ENCODE data around the gene AGAP6.
"Not testable (repeated sequence)": the region's sequence is repeated elsewhere in the genome, so short reads cannot be mapped to it uniquely, and the experiment has no call there.

The AGAP6 gene

DNA sequence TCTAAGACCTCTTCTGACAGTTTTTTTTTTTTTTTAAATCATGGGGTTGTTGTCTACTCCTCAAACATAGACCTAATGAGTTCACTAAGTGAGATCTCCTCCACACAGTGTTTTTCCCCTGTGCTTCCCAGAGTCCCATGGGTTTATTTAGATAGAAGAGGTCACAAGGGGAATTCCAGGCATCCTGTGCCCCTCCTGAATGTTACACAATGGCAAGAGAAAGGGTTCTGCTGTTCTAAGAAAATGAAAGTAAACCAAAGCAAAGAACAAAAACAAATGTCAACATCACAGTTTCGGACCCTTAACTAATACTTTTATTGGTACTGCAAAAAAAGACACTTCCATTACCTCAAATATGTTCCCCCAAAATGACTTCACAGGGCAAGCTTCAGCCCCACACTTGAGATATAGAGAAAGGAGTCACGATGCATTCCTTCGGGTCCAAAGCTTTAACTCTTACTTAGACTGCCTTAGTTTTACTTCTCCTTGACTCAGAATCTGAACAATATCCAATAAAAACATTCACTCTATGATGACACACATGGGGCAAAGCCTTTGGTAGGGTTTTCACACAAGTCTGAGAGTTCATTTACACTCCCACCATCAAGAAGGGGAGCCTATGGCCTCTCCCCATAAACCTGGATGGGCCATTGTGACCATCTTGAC is 63.9 kb downstream of the AGAP6 start:
- H3K27me3 Mint-ChIP-seq; H3K4me1 Mint-ChIP-seq (ENCODE audit: low read depth); intact Hi-C loops (cut with micrococcal nuclease); H3K36me3 Mint-ChIP-seq (ENCODE audit: low read depth); H3K9me3 Mint-ChIP-seq; H3K27ac Mint-ChIP-seq; H3K4me3 Mint-ChIP-seq: not testable (repeated sequence)

DNA sequence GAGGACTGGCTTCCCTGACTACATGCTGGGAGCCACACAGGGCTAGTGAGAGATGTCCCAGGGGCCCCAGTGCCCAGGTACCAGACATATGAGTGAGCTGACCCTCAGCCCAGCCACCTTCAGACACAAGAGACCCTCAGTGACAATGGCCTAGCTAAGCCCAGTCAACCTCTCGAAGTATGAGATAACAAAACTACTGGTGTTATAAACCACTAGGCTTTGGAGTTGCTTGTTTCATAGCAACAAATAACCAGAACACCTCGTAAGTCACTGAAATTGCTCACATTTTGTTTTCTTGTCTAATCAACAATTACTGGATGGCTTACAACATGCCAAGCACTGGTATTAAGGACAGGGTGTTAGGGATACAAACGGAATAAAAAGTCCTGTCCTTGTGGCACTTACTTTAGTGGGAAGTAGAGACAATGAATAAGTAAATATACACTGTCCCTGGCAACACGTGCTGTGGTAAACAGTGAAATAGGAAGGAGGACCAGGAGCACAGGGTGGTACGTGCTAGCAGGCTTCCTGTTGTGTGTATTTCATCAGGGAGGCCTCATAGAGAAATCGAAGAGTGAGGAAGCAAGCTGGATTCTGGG is 64.7 kb downstream of the AGAP6 start:
- H3K27me3 Mint-ChIP-seq; H3K9me3 Mint-ChIP-seq; H3K27ac Mint-ChIP-seq; H3K4me1 Mint-ChIP-seq (ENCODE audit: low read depth); H3K36me3 Mint-ChIP-seq (ENCODE audit: low read depth); H3K4me3 Mint-ChIP-seq; intact Hi-C loops (cut with micrococcal nuclease): not testable (repeated sequence)

GRCh38 chr10:50055494-50056292 is 67.5 kb downstream of the AGAP6 start:
- H3K4me1 Mint-ChIP-seq (ENCODE audit: low read depth); H3K9me3 Mint-ChIP-seq; H3K27me3 Mint-ChIP-seq; H3K36me3 Mint-ChIP-seq (ENCODE audit: low read depth); intact Hi-C loops (cut with micrococcal nuclease); H3K27ac Mint-ChIP-seq; H3K4me3 Mint-ChIP-seq: not testable (repeated sequence)

DNA sequence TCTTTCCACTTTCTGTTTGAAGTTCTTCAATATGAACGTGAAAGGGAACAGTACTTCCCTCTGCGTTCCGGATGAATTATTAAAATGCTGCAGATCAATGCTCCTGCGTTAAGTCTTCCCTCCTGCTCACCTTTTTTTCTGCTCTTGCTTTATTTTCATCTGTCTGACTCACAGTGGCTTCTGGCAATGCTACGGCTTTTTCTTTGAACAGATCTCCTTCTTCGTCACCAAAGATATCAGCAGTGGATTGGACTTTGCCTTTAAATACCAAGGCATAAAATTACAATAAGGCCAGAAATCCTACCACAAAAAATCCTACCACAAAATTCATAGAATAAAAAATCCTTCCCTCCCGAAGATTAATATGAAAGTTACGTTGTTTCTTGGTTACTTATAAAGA is 68.4 kb downstream of the AGAP6 start:
- intact Hi-C loops (cut with micrococcal nuclease); H3K36me3 Mint-ChIP-seq (ENCODE audit: low read depth); H3K27me3 Mint-ChIP-seq; H3K27ac Mint-ChIP-seq; H3K4me3 Mint-ChIP-seq; H3K9me3 Mint-ChIP-seq; H3K4me1 Mint-ChIP-seq (ENCODE audit: low read depth): not testable (repeated sequence)

DNA sequence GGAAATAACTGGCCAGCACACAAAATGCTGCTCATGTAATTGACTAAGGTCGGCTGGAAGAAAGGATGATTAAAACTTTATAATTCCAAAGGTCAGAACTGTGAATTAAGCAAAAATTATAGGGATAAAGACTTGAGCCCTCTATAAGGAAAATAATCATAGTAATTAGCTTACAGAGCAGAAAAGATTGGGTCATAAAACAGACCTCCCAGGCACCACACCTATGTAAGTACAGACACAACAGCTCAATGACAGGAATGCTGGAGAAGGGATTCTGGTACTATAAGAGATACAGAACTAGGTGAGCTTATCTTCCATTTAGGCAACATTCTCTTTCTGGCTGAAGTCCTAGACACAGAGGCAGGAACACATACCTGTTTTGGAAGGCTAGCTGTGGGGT is 70.5 kb downstream of the AGAP6 start:
- H3K9me3 Mint-ChIP-seq; H3K27me3 Mint-ChIP-seq; H3K4me1 Mint-ChIP-seq (ENCODE audit: low read depth); H3K4me3 Mint-ChIP-seq; H3K36me3 Mint-ChIP-seq (ENCODE audit: low read depth); intact Hi-C loops (cut with micrococcal nuclease); H3K27ac Mint-ChIP-seq: not testable (repeated sequence)

DNA sequence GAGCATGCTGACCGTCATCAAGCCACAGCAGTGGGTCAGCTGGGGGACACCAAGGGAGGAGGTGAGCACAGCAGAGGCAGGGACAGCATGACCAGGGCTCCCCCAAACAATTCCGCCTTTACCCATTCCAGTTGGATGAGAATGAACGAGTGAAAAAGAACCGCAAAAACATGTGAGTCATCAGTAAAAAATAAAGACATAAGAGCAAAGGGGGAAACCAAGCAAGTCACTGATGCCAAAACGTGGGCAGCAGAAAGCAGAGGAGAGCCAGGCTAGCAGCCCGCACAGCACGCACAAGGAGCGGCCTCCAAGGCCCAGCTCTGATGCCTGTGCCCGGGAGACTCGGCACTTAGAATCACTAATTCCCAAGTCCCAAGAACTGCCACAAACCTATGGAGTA is 71.7 kb downstream of the AGAP6 start:
- H3K27me3 Mint-ChIP-seq; H3K4me1 Mint-ChIP-seq (ENCODE audit: low read depth); H3K4me3 Mint-ChIP-seq; H3K9me3 Mint-ChIP-seq; H3K27ac Mint-ChIP-seq; H3K36me3 Mint-ChIP-seq (ENCODE audit: low read depth): not testable (repeated sequence)
- intact Hi-C loops (cut with micrococcal nuclease) = loop anchor here (10.0 kb wide), 1 partner anchor 265 kb away; no protein-coding TSS in a partner anchor
